Measurements from ENCODE around the gene MALRD1.

The MALRD1 gene

GRCh38 chr10:19111501-19112267 is 63.1 kb downstream of the MALRD1 start:
- no peak for DNase-seq

- no peak for DNase-seq
Measured at GRCh38 chr10:19117438-19117837, 68.8 kb downstream of the MALRD1 start.

GRCh38 chr10:19119191-19119590 is 70.6 kb downstream of the MALRD1 start:
- DNase-seq, result no peak

GRCh38 chr10:19120381-19120908 is 71.8 kb downstream of the MALRD1 start:
- no peak for DNase-seq

GRCh38 chr10:19133992-19134391 is 85.4 kb downstream of the MALRD1 start:
- no peak for DNase-seq

- no peak for DNase-seq
Measured at GRCh38 chr10:19142967-19143366, 94.4 kb downstream of the MALRD1 start.

- DNase-seq, result no peak
Measured at GRCh38 chr10:19144206-19144605, 95.6 kb downstream of the MALRD1 start.

GRCh38 chr10:19154375-19154774 is 105.8 kb downstream of the MALRD1 start:
- no peak for DNase-seq

- DNase-seq, result no peak
Measured at GRCh38 chr10:19158358-19158757, 109.8 kb downstream of the MALRD1 start.

- DNase-seq, result no peak
Measured at GRCh38 chr10:19158870-19159269, 110.3 kb downstream of the MALRD1 start.

GRCh38 chr10:19164461-19164860 is 115.9 kb downstream of the MALRD1 start:
- DNase-seq, result no peak

- no peak for DNase-seq
Measured at GRCh38 chr10:19168584-19168983, 120.0 kb downstream of the MALRD1 start.

- DNase-seq, result no peak
Measured at GRCh38 chr10:19169041-19169440, 120.4 kb downstream of the MALRD1 start.

GRCh38 chr10:19169684-19170083 is 121.1 kb downstream of the MALRD1 start:
- DNase-seq, result no peak

GRCh38 chr10:19178675-19179074 is 130.1 kb downstream of the MALRD1 start:
- no peak for DNase-seq

GRCh38 chr10:19184891-19185290 is 136.3 kb downstream of the MALRD1 start:
- DNase-seq, result no peak

- DNase-seq, result no peak
Measured at GRCh38 chr10:19194866-19195265, 146.3 kb downstream of the MALRD1 start.

- no peak for DNase-seq
Measured at GRCh38 chr10:19195698-19196097, 147.1 kb downstream of the MALRD1 start.

- no peak for DNase-seq
Measured at GRCh38 chr10:19200211-19200610, 151.6 kb downstream of the MALRD1 start.

- DNase-seq, result no peak
Measured at GRCh38 chr10:19204246-19204917, 155.8 kb downstream of the MALRD1 start.

- no peak for DNase-seq
Measured at GRCh38 chr10:19209319-19209718, 160.7 kb downstream of the MALRD1 start.

- no peak for DNase-seq
Measured at GRCh38 chr10:19212590-19212989, 164.0 kb downstream of the MALRD1 start.

- no peak for DNase-seq
Measured at GRCh38 chr10:19221216-19221615, 172.6 kb downstream of the MALRD1 start.

GRCh38 chr10:19226025-19226424 is 177.4 kb downstream of the MALRD1 start:
- DNase-seq, result no peak

Data from activated gamma-delta T cell treated with Interleukin-2 at 50 U/mL for 16 hours (primary cell).